Inferior parietal cortex (tissue), 1 donor: Measurements from ENCODE around the gene NMT2.
A peak's percentile ranks its signal among the peaks of the same experiment; 100 is the strongest.

ENCODE experiments used
- DNase-seq: peaks from one replicate; pipeline ENCODE4 v3.0.0-alpha.2; 2016; ENCODE audit errors: extremely low spot score

The NMT2 gene

DNA sequence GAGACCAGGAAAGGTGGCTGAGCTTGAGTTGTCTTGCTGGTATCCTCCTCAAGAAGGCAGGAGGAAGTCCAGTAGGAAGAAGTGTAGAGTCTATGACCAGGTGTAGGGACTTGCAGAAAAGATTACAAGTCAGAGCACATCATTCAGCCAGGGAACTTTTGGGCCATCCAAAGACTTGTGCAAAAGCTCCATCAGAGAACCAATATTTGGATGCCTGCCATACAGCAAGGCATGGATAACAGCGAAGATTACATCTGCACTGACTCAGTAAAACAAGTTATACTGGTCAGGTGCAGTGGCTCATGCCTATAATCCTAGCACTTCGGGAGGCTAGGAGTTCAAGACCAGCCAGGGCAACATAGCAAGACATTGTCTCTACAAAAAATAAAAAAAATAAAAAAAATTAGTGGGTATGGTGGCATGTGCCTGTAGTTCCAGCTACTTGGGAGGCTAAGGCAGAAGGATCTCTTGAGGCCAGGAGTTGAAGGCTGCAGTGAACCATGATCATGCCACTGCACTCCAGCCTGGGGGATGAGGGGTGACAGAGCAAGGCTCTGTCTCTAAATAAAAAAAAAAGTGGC lies 13.2 kb upstream of the NMT2 start:
- no peak for DNase-seq

DNA sequence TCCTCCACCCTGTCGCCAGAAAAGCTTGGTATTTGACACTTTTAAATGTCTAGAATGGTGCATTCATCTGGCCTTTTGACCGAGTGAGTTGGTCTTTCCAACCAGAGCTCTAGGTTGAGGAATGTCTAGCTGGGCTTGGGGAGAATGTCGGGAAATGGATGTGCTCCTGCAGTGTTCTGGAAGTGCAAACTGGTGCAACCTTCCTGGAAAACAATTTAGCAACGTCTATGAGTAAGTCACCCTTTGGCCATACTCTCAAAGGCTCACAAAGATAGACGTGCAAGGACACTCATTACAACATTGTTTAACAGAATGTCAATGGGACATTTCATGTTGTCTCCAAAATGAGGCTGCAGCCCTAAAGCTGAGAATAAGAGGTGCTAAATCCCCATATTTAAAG lies 12.2 kb upstream of the NMT2 start:
- DNase-seq, result no peak

DNA sequence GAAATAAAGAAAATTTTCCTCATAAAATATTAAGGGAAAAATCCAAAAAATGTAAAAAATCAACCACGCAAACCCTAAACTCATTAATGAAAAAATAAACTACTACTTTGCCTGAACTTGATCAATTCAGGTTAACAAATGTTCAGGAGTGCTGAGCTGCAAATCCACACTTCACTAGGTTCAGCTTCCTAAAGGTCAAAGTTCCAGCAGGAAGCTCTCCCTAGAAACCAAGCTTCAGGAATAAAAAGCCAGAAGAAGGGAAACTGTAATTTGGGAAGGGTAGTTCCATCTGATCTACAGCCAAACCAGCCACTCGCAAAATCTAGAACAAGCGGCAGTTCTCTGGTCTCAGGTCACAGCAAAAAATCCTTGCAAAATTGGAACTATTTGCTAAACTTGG lies 7.8 kb upstream of the NMT2 start:
- DNase-seq, result no peak

DNA sequence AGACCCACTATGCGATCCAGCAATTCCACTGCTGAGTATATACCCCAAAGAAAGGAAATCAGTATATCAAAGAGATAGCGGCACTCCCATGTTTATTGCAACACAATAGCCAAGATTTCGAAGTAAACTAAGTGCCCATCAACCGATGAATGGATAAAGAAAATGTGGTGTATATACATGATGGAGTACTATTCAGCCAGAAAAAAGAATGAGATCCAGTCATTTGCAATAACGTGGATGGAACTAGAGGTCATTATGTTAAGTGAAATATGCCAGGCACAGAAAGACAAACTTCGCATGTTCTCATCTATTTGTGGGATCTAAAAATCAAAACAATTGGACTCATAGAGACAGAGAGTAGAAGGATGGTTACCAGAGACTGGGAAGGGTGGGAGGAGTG lies 7.1 kb upstream of the NMT2 start:
- no peak for DNase-seq

DNA sequence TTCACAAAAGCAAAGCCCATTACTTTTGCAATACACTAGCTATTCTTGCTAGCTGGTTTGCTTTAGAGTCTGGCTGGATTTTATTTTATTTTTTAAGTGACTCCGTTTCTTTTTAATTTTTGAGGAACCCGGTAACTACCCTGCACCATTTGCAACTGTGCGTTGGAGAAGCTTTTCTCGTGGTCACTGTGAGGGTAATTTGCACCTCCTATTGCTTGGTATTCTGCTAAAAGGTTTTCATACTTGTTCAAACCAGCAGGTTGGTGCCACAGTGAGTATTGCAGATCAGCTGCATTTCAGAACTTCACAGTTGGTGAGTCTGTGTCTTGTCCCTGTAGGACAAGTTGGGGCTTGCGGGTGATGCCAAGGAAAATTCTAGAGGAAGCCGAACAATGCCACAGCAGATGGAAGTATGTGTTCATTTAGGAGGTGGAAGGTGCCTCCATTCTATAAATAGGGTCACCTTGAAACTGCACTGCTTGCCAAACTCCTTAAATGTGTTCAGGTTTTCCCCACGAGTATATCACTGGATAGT lies 3.9 kb upstream of the NMT2 start:
- no peak for DNase-seq

DNA sequence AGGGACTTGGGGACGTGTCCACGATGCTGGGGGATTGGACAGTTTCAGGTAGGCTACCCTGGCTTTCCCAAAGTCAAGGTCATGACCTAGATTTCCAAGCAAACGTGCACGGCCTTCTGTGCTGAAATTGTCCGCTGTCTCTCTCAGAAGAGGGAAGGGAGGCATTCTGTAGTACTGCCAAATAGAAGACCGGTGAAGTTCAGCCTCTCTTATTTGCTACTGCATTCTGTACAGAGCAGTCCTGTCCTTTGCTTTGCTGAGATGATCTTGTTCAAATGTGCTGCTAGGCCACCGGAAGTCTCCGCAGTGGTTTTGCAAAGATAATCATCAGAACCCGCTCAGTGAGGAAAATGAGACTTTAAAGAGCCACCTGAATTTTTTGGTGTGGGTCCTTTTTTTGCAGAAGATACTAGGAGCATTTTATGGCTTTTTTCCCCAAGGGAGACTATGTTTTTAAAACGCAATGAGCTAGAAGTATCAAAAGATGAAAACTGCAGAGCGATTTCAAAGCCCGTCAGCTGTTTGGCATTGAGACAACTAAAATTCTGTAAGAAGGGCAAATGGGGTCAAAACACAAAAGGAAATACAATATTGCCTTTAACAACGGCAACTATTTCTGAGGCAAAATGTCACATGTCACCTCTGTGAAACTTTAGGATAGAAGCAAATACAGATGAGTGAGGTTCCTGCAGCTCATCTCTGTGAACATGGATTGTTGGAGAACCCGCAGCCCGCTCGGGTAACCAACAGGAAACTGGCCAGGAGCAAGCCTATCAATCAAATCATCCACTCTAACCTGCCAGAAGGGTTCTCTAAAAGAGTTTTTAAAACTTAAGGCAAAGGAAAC lies 1.3 kb upstream of the NMT2 start:
- DNase-seq, result no peak

DNA sequence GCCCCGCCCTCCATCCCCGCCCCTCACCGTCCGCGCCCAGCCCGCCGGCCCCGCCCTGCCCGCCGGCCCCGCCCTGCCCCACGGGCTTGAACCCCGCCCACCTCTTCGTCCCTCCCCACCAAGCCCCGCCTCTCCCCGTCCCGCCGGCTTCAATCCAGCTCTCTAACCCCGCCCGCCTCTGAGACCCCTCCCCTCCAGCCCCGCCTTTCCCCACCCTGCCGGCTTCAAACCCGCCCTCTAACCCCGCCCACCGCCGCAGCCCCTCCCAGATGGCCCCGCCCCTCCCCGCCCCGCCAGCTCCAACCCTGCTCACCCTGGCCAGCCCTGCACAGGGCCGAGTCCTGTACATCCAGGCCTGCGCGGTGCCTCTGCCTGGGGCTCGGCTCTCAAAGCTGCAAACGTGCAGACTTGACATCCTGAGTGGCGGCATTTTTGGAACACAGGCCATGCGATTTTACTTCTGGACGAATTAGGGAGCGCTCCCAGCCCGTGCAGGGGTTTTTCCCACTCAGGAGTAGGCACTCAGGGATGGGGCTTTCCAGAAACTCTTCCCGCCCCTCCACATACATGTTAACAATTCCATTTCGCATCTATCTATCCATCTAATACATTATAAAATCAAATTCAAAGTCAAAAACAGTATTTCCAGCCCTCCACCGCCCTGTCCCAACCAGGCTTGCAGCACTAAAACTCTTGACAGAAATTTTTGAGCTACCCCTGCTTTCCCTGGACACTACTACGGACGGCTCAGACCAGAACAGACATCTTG lies 477 bp upstream of the NMT2 start:
- peak; percentile 77 for DNase-seq

DNA sequence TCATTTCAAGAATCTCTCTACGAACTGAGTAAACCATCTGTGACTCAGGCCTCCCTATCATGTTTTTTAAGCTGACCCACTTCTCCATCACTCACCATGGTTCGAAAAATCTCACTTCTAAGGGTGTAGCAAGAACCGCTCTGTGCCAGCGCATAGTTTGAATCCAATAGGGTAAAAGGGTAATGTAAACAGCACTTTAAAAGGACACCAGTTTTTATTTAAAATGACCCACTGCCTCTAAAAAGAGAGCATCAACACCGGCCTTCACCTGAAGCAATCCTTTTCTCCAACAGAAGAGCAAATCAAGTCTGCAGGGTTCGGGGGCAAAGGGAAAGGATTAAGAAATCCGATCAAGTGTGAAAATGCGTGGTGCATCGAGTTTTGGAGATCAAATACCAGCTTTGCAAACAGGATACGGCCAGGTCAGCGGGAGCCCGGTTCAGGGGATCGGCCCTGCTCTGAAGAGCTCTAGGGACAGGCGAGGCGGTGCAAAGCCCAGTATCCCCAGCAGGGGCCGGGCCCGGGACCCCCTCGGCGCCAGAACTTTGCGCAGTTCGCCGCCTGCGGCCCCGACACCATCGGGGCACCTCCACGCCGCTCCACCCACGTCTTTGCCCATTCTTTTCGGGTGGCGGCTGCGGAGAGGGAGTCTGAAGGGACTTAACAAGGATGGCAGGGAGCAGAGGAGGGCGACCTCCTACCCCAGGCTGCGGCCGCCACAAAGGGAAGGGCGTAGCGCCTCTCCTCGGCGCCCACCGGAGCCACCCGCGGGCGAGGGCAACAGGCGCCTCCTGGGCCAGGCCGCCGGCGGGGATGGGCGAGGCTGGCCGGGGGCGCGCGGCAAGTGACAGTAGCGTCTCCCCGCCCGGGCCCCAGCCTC lies 842 bp downstream of the NMT2 start:
- peak; percentile 37 for DNase-seq

DNA sequence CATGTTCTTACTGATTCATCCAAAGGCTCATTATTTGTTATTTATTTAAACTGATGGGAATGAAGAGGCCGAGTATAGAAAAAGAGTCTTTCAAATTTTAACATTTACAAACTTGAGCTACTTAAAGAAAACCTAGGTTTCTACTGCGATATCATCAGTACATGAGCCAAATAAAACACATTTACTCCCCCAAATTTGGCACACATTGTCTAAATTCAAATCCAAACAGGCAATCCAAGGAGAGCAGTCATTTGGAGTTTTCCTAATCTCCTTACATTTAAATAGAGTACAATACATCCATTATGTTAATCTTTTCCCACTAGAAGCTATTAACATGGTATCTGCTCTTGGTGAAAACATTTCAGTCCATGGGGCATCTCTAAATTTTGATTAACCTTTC lies 2.2 kb downstream of the NMT2 start:
- DNase-seq, result no peak

DNA sequence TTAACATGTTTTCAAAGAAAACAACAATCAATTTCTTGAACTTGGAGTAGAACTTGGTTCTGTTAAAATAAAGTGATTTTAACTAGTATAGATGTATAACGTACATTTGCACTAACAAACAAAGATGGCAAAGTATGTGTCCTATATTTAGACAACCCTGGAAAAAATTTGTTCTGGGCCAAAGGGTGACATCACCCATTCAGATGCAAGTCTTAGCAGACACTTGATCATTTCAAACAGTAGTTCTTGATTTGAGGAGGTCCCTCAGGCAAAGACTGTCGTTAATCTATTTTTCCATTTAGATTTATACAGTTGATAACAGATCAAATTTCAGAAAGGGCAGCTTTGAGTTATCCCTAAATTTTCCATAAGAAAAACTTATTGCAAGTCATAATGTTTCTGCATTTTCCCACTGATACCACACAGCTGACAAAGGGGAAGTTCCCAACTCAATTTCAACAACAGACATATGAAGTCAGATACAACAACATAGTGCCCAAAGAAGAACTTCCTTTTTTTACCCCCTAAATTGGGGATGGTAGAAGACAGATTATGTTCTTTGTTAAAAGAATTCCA lies 5.2 kb downstream of the NMT2 start:
- no peak for DNase-seq

DNA sequence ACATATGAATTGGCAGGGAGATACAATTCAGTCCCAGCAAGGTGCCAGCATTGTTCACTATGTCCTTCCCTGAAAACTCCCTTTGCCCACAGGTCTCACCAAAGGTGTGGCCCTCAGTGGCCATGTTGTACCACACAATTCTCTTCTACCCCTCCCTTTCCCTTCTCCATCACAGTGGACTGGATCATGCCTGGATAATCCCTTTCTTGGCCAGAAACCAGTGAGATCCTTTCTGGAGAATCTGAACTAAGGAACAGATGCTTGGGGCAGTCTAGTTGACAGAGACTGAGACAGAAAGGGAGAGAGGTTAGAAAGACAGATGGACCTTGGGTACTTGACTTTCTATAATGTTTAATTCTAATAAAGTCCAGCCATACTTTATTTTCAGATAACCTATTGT lies 9.5 kb downstream of the NMT2 start:
- DNase-seq, result no peak

DNA sequence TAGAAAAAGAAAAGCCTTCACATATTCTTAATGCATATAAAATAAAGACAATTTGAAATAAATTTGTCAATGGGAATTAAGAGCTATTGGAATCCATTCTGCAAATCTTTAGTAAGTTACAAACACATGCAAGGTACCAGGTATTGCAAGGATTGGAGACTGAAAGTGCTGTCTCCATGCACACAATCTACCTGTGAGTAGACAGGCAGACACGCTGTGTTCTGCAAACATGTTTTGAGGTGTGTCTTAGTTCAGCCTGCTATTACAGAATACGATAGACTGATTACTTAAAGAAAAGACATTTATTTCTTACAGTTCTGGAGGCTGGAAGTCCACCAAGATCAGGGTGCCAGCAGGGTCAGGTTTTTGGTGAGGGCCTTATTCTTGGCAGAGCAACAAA lies 10.0 kb downstream of the NMT2 start:
- no peak for DNase-seq

DNA sequence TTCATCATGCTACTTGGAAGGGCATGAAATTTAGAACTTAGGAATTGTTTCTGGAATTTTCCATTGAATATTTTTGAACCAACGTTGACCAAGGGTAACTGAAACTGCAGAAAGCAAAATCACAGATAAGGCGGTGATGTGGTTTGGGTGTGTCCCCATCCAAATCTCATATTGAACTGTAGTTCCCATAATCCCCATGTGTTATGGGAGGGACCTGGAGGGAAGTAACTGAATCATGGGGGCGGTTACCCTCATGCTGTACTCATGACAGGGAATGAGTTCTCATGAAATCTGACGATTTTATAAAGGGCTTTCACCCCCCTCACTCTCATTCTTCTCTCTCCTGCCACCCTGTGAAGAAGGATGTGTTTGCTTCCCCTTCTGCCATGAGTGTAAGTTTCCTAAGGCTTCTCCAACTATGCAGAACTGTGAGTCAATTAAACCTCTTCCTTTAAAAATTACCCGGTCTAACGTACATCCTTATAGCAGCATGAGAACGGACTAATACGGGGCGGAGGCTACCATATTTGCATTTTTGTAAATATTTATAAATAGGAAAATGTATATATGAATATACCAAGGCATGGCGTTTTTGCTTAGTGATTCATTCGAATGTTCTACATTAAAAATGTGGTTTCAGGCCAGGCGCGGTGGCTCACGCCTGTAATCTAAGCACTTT lies 12.4 kb downstream of the NMT2 start:
- no peak for DNase-seq

DNA sequence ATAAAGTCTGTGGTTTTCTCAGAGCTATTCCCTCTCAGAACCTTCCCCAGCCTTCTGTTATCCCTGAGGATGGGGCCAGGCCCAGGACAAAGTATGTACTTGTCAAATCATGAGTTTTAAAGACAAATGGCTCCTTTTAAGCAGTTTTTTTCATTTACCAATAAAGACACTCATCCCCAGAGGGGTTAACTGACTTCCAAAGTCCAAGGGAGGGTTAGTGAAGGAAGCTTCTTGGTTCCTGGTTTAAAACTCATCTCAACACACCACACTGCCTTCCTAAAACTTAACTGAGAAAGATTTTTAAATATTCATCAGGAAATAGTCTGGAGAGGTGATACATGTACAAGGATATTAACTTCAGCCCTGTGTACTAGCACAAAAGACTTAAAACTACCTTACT lies 15.9 kb downstream of the NMT2 start:
- DNase-seq, result no peak

DNA sequence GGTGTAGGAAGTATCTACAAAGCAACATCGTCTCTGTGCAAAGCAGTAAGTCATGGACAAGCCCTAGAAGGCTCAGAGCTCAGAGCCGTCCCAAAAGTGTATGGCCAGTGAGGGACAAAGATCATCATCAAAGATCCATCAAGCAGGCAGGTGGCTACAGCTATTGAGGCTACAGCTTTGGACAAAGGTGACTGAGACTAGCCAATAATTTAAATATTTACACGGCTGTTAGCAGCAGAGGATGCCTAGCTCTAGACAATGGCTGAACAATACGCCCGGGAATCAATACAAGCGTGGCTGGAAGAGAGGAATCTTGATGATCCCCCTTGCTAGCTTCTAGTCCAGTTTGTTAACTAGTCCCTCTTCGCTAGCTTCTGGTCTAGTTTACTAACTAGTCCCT lies 17.9 kb downstream of the NMT2 start:
- no peak for DNase-seq

DNA sequence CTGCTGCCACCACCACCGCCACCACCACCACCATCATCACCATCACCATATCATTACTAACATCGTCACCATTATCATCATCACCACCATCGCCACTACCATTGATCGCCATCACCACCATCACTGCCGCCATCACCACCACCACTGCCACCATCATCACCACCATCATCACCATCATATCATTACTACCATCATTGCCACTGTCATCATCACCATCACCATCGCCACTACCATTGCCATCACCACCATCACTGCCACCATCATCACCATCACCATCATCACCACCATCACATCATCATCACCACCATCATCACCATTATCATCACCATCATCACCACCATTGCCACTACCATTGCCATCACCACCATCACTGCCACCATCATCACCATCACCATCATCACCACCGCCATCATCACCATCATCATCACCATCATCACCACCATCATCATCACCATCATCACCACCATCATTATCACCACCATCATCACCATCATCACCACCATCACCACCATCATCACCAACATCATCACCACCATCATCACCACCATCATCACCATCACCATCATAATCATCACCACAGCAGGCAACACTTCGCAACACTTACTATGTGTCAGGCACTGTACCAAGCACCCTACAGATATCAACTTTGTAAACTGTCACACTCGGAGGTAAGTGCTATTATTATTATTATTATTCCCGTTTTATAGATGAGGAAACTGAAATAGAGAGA lies 19.3 kb downstream of the NMT2 start:
- DNase-seq, result no peak

DNA sequence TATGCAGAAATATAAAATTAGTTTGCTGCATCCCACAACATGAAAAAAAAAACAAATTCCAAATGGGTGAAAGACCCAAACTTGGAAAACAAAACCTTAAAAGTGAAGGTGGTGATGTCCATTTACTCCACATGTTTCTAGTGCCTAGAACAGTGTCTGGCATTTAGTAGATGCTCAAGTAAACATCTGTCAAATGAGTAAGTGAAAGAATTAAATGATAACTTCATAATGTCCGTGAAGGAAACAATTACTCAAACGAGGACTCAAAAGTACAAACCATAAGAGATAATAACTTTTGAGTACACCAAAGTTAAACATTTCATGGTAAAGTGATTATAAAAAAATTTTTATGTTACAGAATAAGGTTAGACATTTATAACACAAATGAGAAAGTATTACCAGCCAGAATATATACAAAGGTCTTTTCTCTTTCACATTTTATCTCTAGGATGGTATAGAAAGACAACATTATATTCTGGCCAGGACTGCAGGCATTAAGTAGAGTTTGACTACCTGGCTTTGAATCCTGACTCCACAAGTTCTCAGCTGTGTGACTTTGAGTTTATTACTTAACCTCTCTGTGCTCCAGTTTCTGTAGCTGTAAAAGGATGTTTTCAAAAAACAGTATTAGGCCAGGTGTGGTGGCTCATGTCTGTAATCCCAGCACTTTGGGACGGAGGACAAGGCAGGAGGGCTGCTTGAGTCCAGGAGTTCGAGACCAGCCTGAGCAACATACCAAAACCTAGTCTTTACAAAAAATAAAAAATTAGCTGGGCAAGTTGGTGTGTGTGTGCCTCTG lies 20.7 kb downstream of the NMT2 start:
- DNase-seq, result no peak

DNA sequence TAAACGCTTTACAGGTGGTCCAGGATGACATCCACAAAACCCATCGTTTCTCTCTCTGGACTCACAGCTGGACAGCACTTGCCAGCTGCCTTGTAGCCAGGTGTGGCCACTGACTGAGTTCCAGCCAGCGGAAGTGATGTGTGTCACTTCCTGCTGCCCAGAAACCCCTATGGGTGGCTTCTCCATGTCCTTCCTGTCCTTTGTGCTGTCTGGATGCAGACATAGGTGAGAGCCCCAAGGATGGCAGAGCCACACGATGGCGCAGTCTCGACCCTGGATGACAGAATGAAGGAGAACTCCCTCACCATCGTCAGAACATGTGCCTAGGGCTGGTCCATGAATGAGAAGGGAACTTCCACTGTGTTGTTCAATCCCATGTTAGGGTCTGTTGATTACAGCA lies 22.1 kb downstream of the NMT2 start:
- no peak for DNase-seq

DNA sequence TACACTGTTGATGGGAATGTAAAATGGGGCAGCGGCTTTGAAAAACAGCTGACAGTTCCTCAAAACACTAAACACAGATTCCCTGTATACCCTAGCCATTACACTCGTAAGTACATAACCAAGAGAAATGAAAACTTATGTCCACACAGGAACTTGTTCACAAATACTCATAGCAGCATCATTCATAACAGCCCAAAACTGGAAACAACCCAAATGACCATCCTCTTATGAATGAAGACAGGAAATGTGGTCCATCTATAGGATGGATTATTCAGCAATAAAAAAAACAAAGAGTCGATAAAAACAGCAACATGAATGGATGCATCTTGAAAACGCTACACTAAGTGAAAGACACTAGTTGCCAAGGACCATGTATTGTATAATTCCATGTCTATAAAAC lies 23.7 kb downstream of the NMT2 start:
- no peak for DNase-seq
